Measurements from ENCODE around the gene PDE1C.
"Not testable (repeated sequence)": the region's sequence is repeated elsewhere in the genome, so short reads cannot be mapped to it uniquely, and the experiment has no call there.

The PDE1C gene

GRCh38 chr7:31887006-31887405, 183.2 kb downstream of the PDE1C start:
- DNase-seq = no peak

DNA sequence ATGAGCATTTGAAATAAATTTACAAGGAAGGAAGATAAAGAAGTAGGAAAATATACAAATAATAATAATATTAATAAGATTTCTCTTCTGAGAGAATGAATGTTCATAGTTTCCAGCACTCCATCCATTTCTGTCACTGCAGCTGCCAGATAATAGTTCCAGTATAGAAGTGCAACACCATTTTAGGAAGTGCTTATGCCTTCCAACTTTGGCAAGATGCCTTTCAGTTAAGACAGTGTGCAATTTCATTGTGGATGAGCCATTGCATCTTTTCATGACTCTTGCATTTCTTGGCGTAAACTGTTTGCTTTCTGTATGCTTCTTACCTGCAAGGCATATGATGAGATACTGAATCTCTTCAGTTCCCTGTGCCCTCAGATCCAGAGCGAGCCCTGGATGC, 185.0 kb downstream of the PDE1C start:
- no peak for DNase-seq

DNA sequence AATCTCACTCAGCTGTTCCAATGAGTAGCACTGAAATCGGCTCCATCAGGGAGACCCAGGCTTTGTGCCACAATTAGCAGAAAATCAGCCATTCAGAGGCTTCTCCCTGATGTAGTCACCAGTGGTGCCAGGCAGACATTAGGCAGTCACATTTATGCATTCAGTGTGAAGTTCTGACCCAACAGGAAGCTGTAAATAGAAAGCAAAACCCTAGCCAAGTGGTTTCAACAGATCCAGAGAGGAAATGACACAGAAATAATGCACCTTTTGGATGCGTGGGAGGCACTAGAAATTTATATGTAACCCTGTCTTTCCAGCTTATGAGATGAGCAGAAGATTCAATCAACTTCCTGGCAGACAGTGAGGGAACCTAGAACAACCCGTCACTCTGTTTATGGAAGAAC, 186.4 kb downstream of the PDE1C start:
- peak; percentile 60 for DNase-seq

- DNase-seq = peak; percentile 22
Observed at GRCh38 chr7:31882187-31882586, 188.0 kb downstream of the PDE1C start.

DNA sequence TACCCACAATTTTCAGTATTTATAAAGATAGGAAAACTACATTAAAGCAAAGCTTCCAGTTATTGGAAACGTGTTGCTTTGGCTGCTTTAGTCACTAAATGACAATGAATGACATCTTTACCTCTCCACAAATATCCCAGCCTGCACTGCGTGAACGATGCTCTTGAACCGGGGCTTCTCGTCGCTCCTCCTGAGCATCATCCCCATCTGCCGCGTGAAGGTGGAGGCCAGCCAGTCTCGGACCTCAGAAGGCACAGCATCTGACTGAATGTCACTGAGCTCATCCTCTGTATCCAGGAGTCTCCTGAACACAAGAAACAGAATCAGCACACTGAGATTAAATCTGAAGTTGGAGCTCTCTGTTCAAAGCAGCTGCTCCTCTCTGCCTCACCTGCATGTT, 191.3 kb downstream of the PDE1C start:
- no peak for DNase-seq

DNA sequence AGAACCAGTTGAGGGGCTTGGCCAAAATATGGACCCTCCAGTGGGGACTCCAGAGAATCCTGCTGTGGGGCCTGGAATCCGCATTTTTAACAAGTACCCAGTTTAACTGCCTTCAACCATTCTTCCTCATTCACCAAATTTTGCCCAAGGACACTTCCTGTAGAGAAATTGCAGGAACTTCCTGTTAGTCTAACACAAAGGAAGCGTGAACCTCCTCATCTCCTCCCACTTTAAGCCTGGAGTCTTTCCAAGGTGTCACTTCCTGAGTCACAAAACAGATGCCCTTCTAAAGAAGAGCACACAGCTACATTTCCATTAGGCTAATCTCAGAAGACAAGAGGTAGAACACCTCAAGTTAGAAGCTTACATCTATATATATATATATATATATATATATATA, 194.8 kb downstream of the PDE1C start:
- DNase-seq = peak; percentile 91

DNA sequence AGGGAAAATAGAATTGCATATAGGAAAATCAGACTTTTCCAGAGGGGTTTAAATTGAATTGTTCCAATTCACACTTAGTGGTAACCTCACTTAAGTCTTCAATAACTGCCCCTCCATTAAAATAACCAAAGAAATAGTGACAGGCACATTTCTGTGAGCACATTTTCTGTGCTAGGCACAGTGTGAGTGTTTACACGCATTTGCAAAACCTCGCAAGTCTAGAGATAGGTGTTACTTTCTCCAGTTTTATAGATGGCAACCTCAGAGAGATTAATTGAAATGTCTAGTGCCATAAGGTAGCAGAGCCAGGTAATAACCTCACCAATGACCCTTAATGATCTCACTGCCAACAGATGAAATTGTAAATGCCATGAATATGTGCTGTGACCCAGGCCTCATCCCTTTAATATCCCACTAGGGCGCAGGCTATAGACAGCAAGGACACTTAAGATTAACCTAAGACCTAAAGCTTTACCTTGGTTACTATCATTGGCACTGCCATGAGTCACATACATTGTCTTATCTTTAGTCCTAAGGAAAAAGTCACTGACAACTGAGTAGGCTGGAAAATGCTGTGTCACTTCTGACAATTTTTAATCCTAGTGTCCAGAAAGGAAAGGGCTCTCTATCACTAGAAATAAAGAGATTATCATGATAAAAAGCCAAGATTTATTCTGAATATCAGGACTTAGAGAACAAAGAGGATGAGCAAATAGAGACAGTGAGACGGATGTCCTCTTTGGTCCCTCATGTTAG, 195.4 kb downstream of the PDE1C start:
- DNase-seq = peak; percentile 40

- peak; percentile 14 for DNase-seq
Observed at GRCh38 chr7:31873816-31874597, 196.2 kb downstream of the PDE1C start.

DNA sequence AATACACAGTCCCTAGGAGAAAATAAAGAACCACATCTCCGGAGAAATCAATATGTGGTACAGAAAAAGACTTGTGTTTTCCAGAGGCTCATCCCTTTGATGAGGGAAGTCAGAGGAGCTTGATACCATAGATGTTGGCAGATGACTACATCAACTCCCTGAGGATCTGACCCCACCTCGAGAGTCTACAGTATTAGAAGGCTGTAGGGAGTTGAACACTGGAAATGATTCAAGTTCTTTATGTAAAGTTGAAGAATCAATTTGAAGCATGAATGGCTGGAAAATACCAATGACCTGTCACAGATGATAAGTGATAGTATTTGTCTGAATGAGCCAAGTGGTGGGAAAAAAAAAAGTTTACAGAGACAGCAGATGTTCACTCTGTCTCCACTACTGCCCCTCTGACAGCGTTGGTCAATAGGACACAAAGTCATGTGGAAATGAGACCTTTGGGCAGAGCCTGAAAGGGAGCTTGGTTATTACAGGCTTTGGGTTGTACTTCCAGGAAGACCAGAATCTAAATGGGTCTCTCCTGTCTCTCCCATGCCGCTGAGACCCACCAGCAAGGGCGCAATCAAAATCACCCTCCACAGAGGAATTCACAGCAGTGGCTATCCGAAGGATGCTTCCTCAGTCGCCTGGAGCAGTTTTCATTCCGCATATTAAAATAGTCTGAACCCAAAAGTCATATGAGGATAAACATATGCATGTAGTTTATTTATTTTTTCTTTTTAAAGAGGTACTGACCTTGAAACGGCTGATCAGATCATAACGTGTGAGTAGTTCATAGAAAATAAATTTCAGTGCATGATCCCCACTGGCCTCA, 197.4 kb downstream of the PDE1C start:
- no peak for DNase-seq

GRCh38 chr7:31864646-31865045, 205.6 kb downstream of the PDE1C start:
- DNase-seq = no peak

DNA sequence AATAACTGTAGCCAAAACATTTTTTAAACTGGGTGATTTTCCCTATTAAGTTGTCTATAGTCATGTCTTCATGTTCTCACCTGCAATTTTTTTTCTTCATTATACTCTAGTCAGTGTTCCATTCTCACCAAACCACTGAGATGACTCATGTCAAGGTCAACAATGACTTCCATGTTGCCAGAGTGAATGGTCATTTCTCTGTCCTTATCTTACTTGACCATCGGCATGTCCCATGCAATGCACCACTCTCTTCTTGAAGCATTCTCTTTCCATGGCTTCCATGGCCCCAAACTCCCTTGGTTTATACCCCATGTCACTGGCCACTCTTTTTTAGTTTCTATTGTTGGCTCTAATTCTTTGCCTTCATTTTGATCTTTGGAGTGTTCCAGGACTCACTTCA, 209.3 kb downstream of the PDE1C start:
- DNase-seq = peak; percentile 83

- DNase-seq = peak; percentile 24
Observed at GRCh38 chr7:31858055-31858454, 212.2 kb downstream of the PDE1C start.

DNA sequence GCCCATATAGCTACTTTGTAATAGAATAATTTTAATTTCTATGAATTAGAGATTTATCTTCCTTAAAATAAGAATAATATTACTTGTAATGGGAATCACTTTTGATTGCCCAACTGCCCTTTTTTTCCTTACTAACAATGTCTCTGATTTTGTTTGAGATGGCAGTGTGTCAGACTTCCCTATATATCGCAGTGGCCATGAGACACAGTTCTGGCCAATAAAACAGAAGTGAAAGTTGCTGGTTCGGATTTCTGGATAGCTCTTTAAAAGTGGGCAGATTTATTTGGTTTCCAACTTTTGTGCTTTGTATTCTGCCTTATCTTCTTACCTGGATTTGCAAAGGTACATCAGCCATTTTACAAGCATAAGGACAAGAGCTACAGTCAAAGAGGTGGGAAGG, 213.0 kb downstream of the PDE1C start:
- no peak for DNase-seq

GRCh38 chr7:31856337-31856736, 213.9 kb downstream of the PDE1C start:
- DNase-seq = no peak

GRCh38 chr7:31855530-31855929, 214.7 kb downstream of the PDE1C start:
- no peak for DNase-seq

GRCh38 chr7:31853380-31853779, 216.8 kb downstream of the PDE1C start:
- peak; percentile 30 for DNase-seq

DNA sequence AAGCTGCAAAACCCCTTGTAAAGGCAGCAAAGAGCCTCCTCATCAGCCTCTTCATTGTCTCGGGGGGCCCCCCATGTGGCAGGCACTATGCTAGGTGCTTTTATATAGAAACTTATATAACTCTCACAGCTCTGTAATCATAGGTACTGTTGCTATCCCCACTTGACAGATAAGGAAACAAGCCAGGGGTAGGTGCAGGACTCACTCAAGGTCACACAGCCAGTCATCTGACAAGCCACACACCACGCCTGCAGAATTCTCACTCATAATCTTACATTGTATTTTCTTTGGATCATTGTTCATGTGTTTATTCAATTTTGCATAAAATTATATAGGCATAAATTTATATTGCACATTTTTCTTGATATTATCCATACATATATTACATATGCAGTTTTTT, 217.7 kb downstream of the PDE1C start:
- DNase-seq = no peak

- peak; percentile 50 for DNase-seq
Observed at GRCh38 chr7:31851119-31851518, 219.1 kb downstream of the PDE1C start.

DNA sequence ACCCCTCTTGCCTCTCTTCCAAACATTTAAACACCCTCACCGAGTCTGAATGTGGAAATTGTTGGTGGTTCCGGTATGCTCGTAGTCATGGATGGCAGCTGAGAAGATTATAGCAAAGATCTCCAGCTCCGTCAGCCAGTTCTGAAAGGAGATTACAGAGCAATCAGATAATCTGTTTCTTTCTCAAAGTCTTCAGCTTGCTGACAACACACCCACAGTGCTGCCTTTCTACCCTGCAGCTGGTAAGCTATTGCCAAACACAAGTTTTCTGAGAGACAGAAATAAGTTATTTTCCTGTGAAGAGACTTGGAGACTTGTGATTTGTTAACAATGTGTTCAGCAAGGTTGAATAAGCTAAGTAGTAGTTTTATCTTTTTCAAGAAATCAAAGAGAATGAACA, 219.6 kb downstream of the PDE1C start:
- peak; percentile 79 for DNase-seq

DNA sequence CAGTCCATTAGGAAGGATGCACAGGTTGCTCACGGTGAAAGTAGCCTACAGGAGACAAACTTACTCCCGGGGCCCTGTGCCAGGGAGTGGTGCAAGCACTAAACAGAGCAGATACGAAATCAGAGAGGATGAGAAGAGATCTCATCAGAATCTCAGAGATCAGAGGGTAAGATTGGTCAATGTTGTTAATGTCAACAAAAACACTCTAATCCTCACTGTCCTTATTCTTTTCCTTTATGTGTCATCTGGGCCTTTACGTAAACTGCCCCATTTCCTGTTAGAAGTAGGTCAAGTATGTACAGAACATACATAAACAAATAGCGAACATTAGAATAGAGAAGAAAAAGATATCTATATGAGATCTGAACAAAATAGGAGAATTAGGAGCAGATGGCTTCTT, 220.1 kb downstream of the PDE1C start:
- DNase-seq = peak; percentile 95

DNA sequence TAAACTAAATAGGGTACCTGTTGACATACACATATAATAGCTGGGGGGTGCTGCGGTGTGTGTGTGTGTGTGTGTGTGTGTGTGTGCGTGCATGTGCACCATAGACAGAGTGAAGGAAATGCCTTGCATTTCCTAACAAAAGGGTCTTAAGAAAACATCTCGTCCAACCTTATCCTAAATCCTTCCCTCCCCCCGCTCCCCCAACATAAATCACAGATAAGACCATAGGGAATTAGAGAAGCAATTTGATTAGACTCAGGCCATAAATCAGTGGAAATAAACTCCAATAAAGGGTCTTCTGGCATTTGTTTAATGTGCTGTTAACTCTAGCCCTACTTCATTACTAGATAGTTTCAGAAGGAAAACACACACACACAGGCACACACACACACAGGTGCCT, 234.7 kb downstream of the PDE1C start:
- no peak for DNase-seq

- not testable (repeated sequence) for DNase-seq
Observed at GRCh38 chr7:31833625-31834024, 236.6 kb downstream of the PDE1C start.

DNA sequence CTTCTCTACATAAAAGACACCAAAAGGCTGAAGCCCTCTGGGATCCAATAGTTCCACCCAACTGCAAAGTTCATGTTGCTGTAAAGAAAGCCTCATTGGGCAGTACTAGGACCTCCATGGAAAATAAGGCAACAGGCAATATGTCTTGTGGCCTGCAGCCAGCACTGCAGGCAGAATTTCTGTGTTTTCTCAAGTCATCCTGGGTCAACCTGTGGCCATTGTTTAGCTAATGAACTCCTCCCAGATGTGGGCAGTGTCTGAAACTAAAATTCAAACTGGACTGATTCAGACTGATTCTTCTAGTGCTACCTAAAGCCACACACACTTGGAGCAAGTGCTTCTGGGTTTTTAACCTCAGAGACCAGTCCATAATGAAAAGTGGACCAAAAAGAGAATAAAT, 241.7 kb downstream of the PDE1C start:
- no peak for DNase-seq

DNA sequence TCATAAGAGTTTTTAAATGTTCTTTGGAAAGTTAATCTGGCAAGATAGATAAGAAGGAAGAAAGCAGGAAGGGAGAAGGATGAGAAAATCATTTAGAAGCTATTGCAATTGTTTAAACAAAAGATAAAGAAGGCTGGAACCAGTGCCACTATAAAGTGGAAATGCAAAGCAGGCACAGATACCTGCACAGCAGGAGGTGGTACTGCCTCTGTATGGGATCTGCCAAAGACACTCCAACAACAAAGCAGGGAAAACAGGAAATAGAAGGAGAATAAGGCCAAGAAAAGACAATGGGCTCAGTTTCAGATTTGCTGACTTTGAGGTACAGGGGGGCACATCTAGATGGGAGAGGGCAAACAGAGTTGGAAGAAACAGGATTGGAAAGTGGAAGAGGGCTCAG, 244.6 kb downstream of the PDE1C start:
- no peak for DNase-seq
